GM21515 (cell line): ENCODE data around the gene ADISSP.
A peak's percentile ranks its signal among the peaks of the same experiment; 100 is the strongest.

ENCODE experiments used
- ATAC-seq: cut with Tn5 transposase; IDR thresholded peaks from one replicate; pipeline ENCODE4 v1.9.1; 2021; ENCODE audit not compliant: unreplicated experiment

ADISSP gene

GRCh38 chr20:3767427-3768341 is at the start of gene ADISSP:
Gene ADISSP, minus strand, starts transcription at chr20:3767753. Its CDS starts 7,653 bp downstream, at chr20:3760100.
- ATAC-seq, result peak; percentile 94

GRCh38 chr20:3815703-3816315 is 48.3 kb upstream of the ADISSP start:
- no peak for ATAC-seq

DNA sequence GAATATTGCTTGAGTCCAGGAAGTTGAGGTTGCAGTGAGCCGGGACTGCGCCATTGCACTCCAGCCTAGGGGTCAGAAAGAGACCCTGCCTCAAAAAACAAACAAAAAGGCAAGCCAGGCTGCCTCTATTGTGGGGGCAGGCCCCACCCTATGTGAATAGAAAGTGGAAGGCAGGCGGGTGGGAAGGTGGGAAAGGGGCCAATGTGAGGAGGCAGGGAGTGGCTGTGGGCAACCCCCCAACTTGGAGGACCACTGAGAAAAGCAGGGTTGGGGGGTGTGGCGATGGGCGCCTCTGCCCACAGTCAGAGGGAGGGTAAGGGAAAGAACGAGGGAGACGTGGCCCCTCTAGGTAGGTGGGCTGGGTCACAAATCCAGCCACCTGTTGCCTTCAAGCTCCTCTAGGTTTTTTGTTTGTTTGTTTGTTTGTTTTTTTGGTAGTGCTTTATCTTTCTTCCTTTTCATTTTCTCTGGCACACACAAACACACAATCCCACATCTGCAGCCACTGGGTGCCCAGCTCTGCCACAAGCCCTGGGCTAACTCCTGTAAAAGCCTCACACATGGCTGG is 47.5 kb upstream of the ADISSP start:
- no peak for ATAC-seq

DNA sequence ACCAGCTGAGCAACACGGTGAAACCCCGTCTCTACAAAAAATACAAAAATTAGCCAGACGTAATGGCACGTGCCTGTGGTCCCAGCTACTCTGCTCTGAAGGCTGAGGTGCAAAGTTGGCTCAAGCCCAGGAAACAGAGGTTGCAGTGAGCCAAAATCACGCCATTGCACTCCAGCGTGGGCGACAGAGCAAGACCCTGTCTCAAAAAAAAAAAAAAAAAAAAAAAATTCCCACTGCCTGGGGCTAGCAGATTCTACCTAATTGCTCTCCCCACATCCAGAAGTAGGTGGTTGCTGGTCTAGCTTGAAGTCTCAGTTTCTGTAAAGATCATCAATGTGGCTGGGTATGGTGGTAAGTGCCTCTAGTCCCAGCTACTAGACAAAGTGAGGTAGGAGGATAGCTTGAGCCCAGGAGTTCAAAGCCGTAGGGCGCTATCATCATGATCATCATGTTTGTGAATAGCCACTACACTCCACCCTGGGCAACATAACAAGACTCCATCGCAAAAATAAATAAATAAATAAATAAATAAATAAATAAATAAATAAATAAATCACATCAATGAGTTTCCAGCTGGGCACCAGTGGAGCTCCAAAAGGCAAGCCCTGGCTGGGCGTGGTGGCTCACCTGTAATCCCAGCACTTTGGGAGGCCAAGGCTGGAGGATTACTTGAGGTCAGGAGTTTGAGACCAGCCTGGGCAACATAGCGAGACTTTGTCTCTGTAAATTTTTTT is 46.5 kb upstream of the ADISSP start:
- ATAC-seq, result no peak

- no peak for ATAC-seq
These were observed 45.7 kb upstream of the ADISSP start for GRCh38 chr20:3812975-3813847.

- ATAC-seq, result no peak
These were observed 44.7 kb upstream of the ADISSP start for GRCh38 chr20:3812259-3812681.

DNA sequence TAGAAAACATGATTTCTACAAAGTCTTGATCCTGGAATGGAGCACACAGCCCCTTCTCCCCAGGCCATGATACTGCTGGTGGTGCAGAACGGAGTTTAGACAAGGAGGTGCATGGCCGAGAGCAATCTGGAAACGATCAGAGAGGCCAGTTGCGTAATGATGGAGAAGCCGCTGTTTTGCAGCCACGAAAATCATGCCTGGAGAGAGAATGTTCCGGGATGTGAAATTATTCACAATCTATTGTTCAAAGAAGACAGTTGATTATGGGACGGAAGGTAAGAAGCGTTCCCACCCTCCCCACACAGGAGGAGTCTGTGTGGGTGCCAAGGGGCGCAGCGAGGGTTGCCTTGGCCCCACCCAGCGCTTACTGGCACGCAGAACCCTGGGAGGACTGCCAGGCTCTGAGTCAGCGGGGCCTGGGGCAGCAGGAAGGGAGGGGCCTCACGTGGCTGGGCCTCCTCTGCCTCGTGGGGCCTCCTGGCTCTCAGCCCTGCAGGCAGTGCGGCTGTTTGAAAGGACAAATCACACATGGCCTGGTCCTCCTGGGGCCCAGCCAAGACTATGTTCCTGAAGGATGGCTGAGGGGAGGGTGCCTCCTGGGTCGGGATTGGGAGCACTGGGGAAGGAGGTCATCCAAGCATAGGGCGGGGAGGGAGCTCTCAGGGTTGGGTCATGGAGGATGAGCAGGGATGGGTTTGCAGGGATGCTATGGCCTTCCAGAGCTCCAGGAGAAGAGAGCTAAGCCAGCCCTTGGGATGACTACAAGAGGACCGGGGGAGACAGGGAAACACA is 44.1 kb upstream of the ADISSP start:
- no peak for ATAC-seq

DNA sequence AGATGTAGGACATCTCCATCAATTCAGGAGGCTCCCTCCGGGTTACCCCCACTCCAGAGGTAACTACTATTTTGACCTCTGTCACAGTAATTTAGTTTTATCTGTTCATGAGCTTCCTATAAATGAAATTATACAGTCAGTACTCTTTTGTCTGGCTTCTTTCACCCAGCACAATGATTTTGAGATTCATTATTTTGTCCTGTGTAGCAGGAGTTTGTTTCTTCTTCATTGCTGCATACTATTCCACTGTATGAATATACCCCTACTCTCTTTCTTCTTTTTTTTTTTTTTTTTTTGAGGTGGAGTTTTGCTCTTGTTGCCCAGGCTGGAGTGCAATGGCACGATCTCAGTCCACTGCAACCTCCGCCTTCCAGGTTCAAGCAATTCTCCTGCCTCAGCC is 41.0 kb upstream of the ADISSP start:
- no peak for ATAC-seq

- no peak for ATAC-seq
These were observed 37.2 kb upstream of the ADISSP start for GRCh38 chr20:3804781-3805180.

- ATAC-seq, result no peak
These were observed 36.8 kb upstream of the ADISSP start for GRCh38 chr20:3804254-3804751.

GRCh38 chr20:3803854-3804253 is 36.3 kb upstream of the ADISSP start:
- no peak for ATAC-seq

DNA sequence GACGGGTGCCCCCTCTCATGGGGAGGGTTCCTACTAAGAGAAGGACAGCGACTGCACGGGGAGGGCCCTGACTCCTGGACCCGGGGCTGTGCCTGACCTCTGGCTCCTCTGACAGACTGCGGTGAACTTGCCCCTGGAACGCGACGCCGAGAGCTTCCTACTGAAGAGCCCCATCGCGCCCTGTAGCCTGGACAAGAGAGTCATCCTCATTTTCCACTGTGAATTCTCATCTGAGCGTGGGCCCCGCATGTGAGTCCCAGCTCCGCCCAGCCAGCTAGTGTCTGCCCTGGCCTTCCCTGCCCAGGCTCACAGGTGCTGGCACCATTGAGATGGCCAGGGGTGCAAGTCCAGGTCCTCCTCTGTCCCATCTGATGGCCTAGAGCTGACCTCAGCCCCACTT is 35.7 kb upstream of the ADISSP start:
- no peak for ATAC-seq

GRCh38 chr20:3802524-3803239 is 35.1 kb upstream of the ADISSP start:
- no peak for ATAC-seq

DNA sequence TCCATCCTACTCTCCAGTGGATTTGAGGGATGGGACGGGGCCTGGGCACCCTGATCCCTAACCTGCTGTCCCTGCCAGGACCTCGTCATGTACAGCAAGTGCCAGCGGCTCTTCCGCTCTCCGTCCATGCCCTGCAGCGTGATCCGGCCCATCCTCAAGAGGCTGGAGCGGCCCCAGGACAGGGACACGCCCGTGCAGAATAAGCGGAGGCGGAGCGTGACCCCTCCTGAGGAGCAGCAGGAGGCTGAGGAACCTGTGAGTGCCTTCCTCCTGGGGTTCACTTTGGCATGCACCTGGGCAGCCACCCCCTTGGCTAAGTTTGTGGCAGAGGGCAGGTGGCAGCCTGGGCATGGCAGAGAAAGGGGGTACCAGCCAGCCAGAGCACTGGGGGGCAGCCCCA is 34.3 kb upstream of the ADISSP start:
- ATAC-seq, result no peak

- no peak for ATAC-seq
These were observed 33.7 kb upstream of the ADISSP start for GRCh38 chr20:3801299-3801698.

GRCh38 chr20:3800878-3801260 is 33.3 kb upstream of the ADISSP start:
- ATAC-seq, result no peak

DNA sequence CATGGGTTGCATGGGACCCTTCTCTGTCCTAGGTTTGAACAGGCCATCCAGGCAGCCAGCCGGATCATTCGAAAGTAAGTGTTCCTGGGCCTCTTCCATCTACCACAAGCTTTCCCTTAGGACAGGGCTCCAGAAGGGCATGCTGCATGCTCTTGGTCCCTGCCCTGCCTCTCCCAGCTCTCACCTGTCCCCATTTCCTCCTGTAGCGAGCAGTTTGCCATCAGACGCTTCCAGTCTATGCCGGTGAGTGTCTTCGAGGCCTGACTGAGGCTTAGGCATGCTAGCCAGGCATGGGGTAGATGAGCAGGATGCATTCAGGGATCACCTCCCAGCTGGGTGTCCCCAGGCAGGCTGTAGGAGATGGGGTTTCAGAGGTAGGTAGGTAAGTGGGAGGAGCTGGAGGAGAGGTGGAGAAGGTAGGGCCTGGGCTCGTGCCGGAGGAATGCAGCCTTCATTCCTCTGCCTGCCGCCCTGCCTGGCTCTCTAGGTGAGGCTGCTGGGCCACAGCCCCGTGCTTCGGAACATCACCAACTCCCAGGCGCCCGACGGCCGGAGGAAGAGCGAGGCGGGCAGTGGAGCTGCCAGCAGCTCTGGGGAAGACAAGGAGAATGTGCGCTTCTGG is 32.8 kb upstream of the ADISSP start:
- no peak for ATAC-seq

GRCh38 chr20:3798908-3799248 is 31.3 kb upstream of the ADISSP start:
- ATAC-seq, result no peak
